Measurements from ENCODE around the gene ZNF513.
"Not testable (repeated sequence)": the region's sequence is repeated elsewhere in the genome, so short reads cannot be mapped to it uniquely, and the experiment has no call there.

ZNF513 gene, protein sequence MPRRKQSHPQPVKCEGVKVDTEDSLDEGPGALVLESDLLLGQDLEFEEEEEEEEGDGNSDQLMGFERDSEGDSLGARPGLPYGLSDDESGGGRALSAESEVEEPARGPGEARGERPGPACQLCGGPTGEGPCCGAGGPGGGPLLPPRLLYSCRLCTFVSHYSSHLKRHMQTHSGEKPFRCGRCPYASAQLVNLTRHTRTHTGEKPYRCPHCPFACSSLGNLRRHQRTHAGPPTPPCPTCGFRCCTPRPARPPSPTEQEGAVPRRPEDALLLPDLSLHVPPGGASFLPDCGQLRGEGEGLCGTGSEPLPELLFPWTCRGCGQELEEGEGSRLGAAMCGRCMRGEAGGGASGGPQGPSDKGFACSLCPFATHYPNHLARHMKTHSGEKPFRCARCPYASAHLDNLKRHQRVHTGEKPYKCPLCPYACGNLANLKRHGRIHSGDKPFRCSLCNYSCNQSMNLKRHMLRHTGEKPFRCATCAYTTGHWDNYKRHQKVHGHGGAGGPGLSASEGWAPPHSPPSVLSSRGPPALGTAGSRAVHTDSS

GRCh38 chr2:27380626-27381545, at the start of gene ZNF513:
TSS of gene ZNF513 (minus strand) at chr2:27380734. CDS start at chr2:27380526, 208 bp downstream.
- H3K4me3 ChIP-seq (ENCODE audit: low read depth, low read length): peak within 1 kb of the TSS; percentile 80
- TF ChIP-seq, protein P1, sequence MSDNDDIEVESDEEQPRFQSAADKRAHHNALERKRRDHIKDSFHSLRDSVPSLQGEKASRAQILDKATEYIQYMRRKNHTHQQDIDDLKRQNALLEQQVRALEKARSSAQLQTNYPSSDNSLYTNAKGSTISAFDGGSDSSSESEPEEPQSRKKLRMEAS (IDR thresholded peaks at IDR 0.05; ENCODE audit: low read depth, low read length): peak; percentile 46; the same call in 1 of the 2 replicates
- TF ChIP-seq POLR2A (IDR thresholded peaks at IDR 0.05; ENCODE audit: extremely low read depth, insufficient read length): peak; percentile 65
- peak; percentile 29; the same call in 1 of the 2 replicates for TF ChIP-seq MYC (IDR thresholded peaks at IDR 0.05; ENCODE audit: low read depth, low read length)
- no peak for TF ChIP-seq CTCF (IDR thresholded peaks at IDR 0.05; ENCODE audit: low read depth, low read length)

DNA sequence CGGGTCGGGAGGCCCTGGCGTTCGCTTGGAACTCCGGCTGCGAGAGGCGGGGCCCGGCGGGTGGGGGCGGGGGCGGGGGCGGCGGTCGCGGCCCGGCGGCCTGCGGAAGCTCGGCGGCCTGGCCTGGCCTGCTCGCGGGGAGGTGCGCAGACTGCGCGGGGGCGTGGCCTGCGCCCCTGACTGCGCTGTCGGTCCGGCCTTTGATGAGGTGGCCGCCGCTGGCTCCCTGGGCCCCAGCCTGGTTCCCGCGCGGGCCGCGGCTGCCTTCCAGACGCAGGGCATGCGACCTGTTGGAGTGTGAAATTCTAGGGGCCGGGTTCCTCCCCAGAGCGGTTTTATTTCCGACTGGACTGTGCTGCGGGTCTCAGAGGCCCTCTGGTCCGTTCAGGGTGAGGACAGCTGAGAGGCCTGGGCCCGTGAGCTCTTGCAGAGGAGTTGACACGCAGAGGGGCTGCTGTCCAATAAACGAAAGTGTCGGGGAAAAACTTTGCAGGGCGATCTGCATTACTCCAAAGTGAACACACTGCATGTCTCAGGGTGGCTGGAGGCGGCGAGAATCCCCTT, 48.5 kb upstream of the ZNF513 start:
- H3K4me3 ChIP-seq (ENCODE audit: low read depth, low read length): peak overlapping the region; percentile 84
- DNase-seq (ENCODE audit: low read depth): peak; percentile 93
- TF ChIP-seq CTCF (IDR thresholded peaks at IDR 0.05; ENCODE audit: low read depth, low read length): no peak
- TF ChIP-seq, protein P1 (IDR thresholded peaks at IDR 0.05; ENCODE audit: low read depth, low read length): 0 out of 2 replicates have a peak, but pooled peaks have one; percentile 25
- peak; percentile 48; the same call in 1 of the 2 replicates for TF ChIP-seq MYC (IDR thresholded peaks at IDR 0.05; ENCODE audit: low read depth, low read length)
- TF ChIP-seq POLR2A (IDR thresholded peaks at IDR 0.05; ENCODE audit: extremely low read depth, insufficient read length): no peak

More at GRCh38 chr2:27380626-27381545, at the start of gene ZNF513:
- DNase-seq (ENCODE audit: low read depth): peak; percentile 97

DNA sequence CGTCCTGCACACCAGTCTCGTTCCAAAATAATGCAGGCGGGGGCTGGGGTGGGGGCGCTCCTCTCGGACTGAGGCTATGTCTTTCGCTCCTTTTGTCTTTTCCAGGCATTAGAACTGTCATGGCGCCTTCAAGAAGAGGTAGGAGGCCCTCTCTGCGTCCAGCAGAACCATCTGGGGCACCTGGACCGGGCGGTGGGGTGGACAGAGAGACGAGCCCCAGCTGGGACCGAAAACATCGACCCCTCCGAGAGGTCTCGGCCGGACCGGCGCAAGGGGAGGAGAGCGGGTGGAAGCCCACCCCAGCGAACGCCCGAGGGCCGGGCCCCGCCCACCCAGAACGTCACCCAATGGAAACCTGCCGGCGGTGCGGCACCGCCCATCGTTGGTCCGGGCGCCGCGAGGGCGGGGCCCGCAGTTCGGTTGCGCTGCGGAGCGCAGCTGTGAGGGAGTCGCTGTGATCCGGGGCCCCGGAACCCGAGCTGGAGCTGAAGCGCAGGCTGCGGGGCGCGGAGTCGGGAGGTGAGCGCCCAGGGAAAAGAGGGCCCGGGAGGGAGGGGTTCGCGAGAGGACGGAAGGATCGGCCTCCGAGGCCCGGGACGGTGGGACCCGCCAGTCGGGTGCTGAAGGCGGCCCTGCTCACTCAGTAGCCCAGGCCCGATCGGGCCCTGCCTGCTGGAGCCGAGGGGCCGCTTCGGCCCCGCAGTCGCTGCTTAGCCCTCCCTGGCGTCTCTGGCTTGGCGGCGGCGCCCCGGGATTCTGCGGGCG, 47.9 kb upstream of the ZNF513 start, which contains the start of gene NRBP1:
Gene NRBP1, plus strand, starts transcription at position 419 of the 765 bp plus-strand sequence. CDS start 4,643 bp downstream, outside the sequence.
- TF ChIP-seq, protein P1 (IDR thresholded peaks at IDR 0.05; ENCODE audit: low read depth, low read length): no peak
- TF ChIP-seq POLR2A (IDR thresholded peaks at IDR 0.05; ENCODE audit: extremely low read depth, insufficient read length) (peak; percentile 88), CTCF (IDR thresholded peaks at IDR 0.05; ENCODE audit: low read depth, low read length) (peak; percentile 29), MYC (IDR thresholded peaks at IDR 0.05; ENCODE audit: low read depth, low read length) (no peak)
- peak; percentile 95 for DNase-seq (ENCODE audit: low read depth)
- peak within 1 kb of the TSS; percentile 84 for H3K4me3 ChIP-seq (ENCODE audit: low read depth, low read length)

DNA sequence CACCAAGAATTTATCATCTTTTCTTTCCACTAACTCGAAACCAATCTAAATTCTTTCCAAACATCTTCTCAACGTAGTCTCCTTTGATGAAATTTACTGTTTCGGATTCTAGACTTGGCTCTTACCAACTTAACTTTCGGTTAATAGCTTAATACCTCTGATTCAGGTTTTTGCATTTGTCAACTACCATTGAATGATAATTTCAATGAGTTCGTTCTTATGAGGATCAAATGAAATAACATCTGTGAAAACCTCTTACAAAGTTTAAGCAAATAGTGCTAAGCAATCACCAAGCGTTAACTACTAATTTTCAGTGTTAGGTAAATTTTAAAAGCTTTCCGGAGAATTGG, 47.3 kb upstream of the ZNF513 start:
- no peak for DNase-seq (ENCODE audit: low read depth)
- no peak for TF ChIP-seq CTCF (IDR thresholded peaks at IDR 0.05; ENCODE audit: low read depth, low read length)
- no peak for TF ChIP-seq MYC (IDR thresholded peaks at IDR 0.05; ENCODE audit: low read depth, low read length)
- peak overlapping the region; percentile 84 for H3K4me3 ChIP-seq (ENCODE audit: low read depth, low read length)

GRCh38 chr2:27425039-27425438, 44.5 kb upstream of the ZNF513 start:
- H3K4me3 ChIP-seq (ENCODE audit: low read depth, low read length); DNase-seq (ENCODE audit: low read depth): not testable (repeated sequence)

Measured in NB4 (cell line).